GM18858 (cell line): Measurements from ENCODE around the gene AP2A2.
"Not testable (repeated sequence)": the region's sequence is repeated elsewhere in the genome, so short reads cannot be mapped to it uniquely, and the experiment has no call there.

ENCODE experiments used
- ATAC-seq: cut with Tn5 transposase; IDR thresholded peaks from one replicate; pipeline ENCODE4 v1.9.1; 2021; ENCODE audit not compliant: unreplicated experiment

Gene AP2A2

GRCh38 chr11:1012291-1012690 lies 86.6 kb downstream of the AP2A2 start:
- no peak for ATAC-seq

GRCh38 chr11:1012740-1013630 lies 87.3 kb downstream of the AP2A2 start:
- no peak for ATAC-seq

GRCh38 chr11:1013631-1013935 lies 87.9 kb downstream of the AP2A2 start:
- ATAC-seq = no peak

- no peak for ATAC-seq
These were observed 88.6 kb downstream of the AP2A2 start for GRCh38 chr11:1014276-1014675.

- ATAC-seq = no peak
These were observed 89.4 kb downstream of the AP2A2 start for GRCh38 chr11:1015064-1015463.

GRCh38 chr11:1015826-1016545 lies 90.3 kb downstream of the AP2A2 start:
- no peak for ATAC-seq

- not testable (repeated sequence) for ATAC-seq
These were observed 91.0 kb downstream of the AP2A2 start for GRCh38 chr11:1016610-1017126.

- no peak for ATAC-seq
These were observed 91.8 kb downstream of the AP2A2 start for GRCh38 chr11:1017269-1018005.

- ATAC-seq = no peak
These were observed 92.4 kb downstream of the AP2A2 start for GRCh38 chr11:1018091-1018490.

GRCh38 chr11:1019321-1019910 lies 93.7 kb downstream of the AP2A2 start:
- no peak for ATAC-seq

GRCh38 chr11:1020211-1020905 lies 94.7 kb downstream of the AP2A2 start:
- no peak for ATAC-seq

- ATAC-seq = no peak
These were observed 96.7 kb downstream of the AP2A2 start for GRCh38 chr11:1022411-1022810.

GRCh38 chr11:1022908-1023810 lies 97.5 kb downstream of the AP2A2 start:
- ATAC-seq = no peak

GRCh38 chr11:1023811-1024596 lies 98.3 kb downstream of the AP2A2 start:
- no peak for ATAC-seq

- ATAC-seq = no peak
These were observed 99.1 kb downstream of the AP2A2 start for GRCh38 chr11:1024597-1025409.

GRCh38 chr11:1025410-1026162 lies 99.9 kb downstream of the AP2A2 start:
- ATAC-seq = no peak

GRCh38 chr11:1026163-1026450 lies 100.4 kb downstream of the AP2A2 start:
- ATAC-seq = no peak
